IMR-90 (cell line): Measurements from ENCODE around the gene SNRPF. TPM values are rescaled to one million over a fixed set of nuclear protein-coding genes. Genes with fewer than 3 reads are reported as not detected.

Source experiments
- ATAC-seq: fragments of 200-7000 bp; cut with Tn5 transposase; 2 replicates; pipeline ENCODE4 v1.9.1; 2020; ENCODE audit warnings: low read depth, mild to moderate bottlenecking, moderate library complexity
- BruUV-seq: library from RNA; stranded (reverse); fragments of 400-500 nt; replicated peaks from 2 replicates; lab custom pipeline; 2021; lab: Mats Ljungman, UMichigan
- CTCF ChIA-PET: fragments of 300-600 bp; formaldehyde crosslinking; extraction: SDS; loops from one replicate; lab custom pipeline; 2021; ENCODE audit warnings: antibody characterized with exemption; lab: Yijun Ruan, JAX
- POLR2A ChIA-PET: fragments of 300-600 bp; sonication (Branson Sonifier 250); formaldehyde crosslinking; loops from one replicate; lab custom pipeline; 2022; ENCODE audit warnings: antibody characterized with exemption; ENCODE audit not compliant: unreplicated experiment; lab: Charles Lee
- DNase-seq: peaks from one replicate; pipeline ENCODE4 v3.0.0; 2013
- H2AFZ ChIP-seq: replicated peaks from 2 replicates; pipeline ENCODE3; 2013; ENCODE audit warnings: low read length, mild to moderate bottlenecking; ENCODE audit not compliant: poor library complexity
- H2AK5ac ChIP-seq: 2 replicates; pipeline ENCODE4 v1.6.1; 2013; ENCODE audit warnings: low read depth, low read length, inconsistent platforms
- H2AK9ac ChIP-seq: replicated peaks from 2 replicates; pipeline ENCODE3; 2013; ENCODE audit warnings: mild to moderate bottlenecking, low read depth, low read length, moderate library complexity; ENCODE audit not compliant: poor library complexity
- H2BK120ac ChIP-seq: 2 replicates; pipeline ENCODE4 v1.6.1; 2013; ENCODE audit warnings: low read depth, low read length, inconsistent platforms
- H2BK15ac ChIP-seq: 3 replicates; pipeline ENCODE4 v1.6.1; 2013; ENCODE audit warnings: low read depth, low read length, inconsistent platforms
- H2BK20ac ChIP-seq: 2 replicates; pipeline ENCODE4 v1.6.1; 2013; ENCODE audit warnings: low read depth, mild to moderate bottlenecking, inconsistent platforms, low read length, moderate library complexity
- H2BK5ac ChIP-seq: 2 replicates; pipeline ENCODE4 v1.6.1; 2013; ENCODE audit warnings: mild to moderate bottlenecking, low read depth, low read length, inconsistent platforms; ENCODE audit not compliant: poor library complexity, severe bottlenecking
- H3K14ac ChIP-seq: replicated peaks from 2 replicates; pipeline ENCODE4 v1.6.1; 2013; ENCODE audit warnings: low read depth, low read length, inconsistent platforms
- H3K18ac ChIP-seq: 2 replicates; pipeline ENCODE4 v1.6.1; 2013; ENCODE audit warnings: low read depth, low read length, control low read depth
- H3K23ac ChIP-seq: 2 replicates; pipeline ENCODE4 v1.6.1; 2013; ENCODE audit warnings: low read depth, low read length, inconsistent platforms
- H3K27ac ChIP-seq: 2 replicates; pipeline ENCODE4 v1.5.1; 2013; ENCODE audit warnings: mild to moderate bottlenecking, control low read depth, low read length; ENCODE audit not compliant: insufficient read depth
- H3K27me3 ChIP-seq: 2 replicates; pipeline ENCODE4 v1.6.1; 2013; ENCODE audit warnings: low read length; ENCODE audit not compliant: control insufficient read depth, insufficient read depth
- H3K36me3 ChIP-seq: 2 replicates; pipeline ENCODE4 v1.6.1; 2013; ENCODE audit warnings: low read length, mixed read lengths; ENCODE audit not compliant: control insufficient read depth, insufficient read depth
- H3K4ac ChIP-seq: 2 replicates; pipeline ENCODE4 v1.6.1; 2013; ENCODE audit warnings: low read depth, low read length, inconsistent platforms
- H3K4me1 ChIP-seq: 2 replicates; pipeline ENCODE4 v1.6.1; 2013; ENCODE audit warnings: low read length, mixed read lengths; ENCODE audit not compliant: control insufficient read depth, insufficient read depth
- H3K4me2 ChIP-seq: 2 replicates; pipeline ENCODE4 v1.6.1; 2013; ENCODE audit warnings: low read depth, mild to moderate bottlenecking, control low read depth, low read length, moderate library complexity
- H3K4me3 ChIP-seq: 2 replicates; pipeline ENCODE4 v1.5.1; 2013; ENCODE audit warnings: low read depth, mild to moderate bottlenecking, control low read depth, low read length, moderate library complexity; ENCODE audit not compliant: insufficient read depth
- H3K56ac ChIP-seq: 2 replicates; pipeline ENCODE4 v1.6.1; 2013; ENCODE audit warnings: low read length, inconsistent platforms; ENCODE audit not compliant: insufficient read depth; ENCODE audit errors: extremely low read depth
- H3K79me1 ChIP-seq, 2 experiments: 2 replicates each; pipeline ENCODE4 v1.6.1; 2013; ENCODE audit warnings: low read length in 2 of 2, inconsistent platforms in 1 of 2, low read depth in 1 of 2
- H3K9ac ChIP-seq: 2 replicates; pipeline ENCODE4 v1.6.1; 2013; ENCODE audit warnings: low read depth, low read length, control low read depth
- H3K9me1 ChIP-seq: 2 replicates; pipeline ENCODE4 v1.6.1; 2013; ENCODE audit warnings: low read length, inconsistent platforms; ENCODE audit not compliant: insufficient read depth
- H3K9me3 ChIP-seq: 2 replicates; pipeline ENCODE4 v1.6.1; 2013; ENCODE audit warnings: low read length; ENCODE audit not compliant: control insufficient read depth, insufficient read depth
- H4K20me1 ChIP-seq: 2 replicates; pipeline ENCODE4 v1.6.1; 2013; ENCODE audit warnings: low read length, inconsistent platforms; ENCODE audit not compliant: insufficient read depth
- H4K5ac ChIP-seq: 2 replicates; pipeline ENCODE4 v1.6.1; 2013; ENCODE audit warnings: mild to moderate bottlenecking, low read depth, low read length, control low read depth
- H4K8ac ChIP-seq, 2 experiments: 2 replicates each; pipeline ENCODE4 v1.6.1; 2013; ENCODE audit warnings: low read depth in 2 of 2, low read length in 2 of 2, control low read depth in 1 of 2, inconsistent platforms in 1 of 2
- H4K91ac ChIP-seq: 2 replicates; pipeline ENCODE4 v1.6.1; 2013; ENCODE audit warnings: low read depth, low read length, inconsistent platforms; ENCODE audit not compliant: insufficient read depth
- BHLHE40 ChIP-seq: fragments of 150-350 bp; IDR thresholded peaks from 2 replicates; pipeline ENCODE4 v1.6.1; 2016; ENCODE audit warnings: mild to moderate bottlenecking, low read depth, low read length
- CEBPB ChIP-seq: IDR thresholded peaks from 2 replicates; pipeline ENCODE4 v1.6.1; 2012; ENCODE audit warnings: low read depth, low read length, improper control_type of control experiment
- CHD1 ChIP-seq: IDR thresholded peaks from 2 replicates; pipeline ENCODE4 v1.6.1; 2012; ENCODE audit warnings: low read depth, low read length, improper control_type of control experiment
- FOS ChIP-seq: fragments of 150-350 bp; IDR thresholded peaks from 2 replicates; pipeline ENCODE4 v1.6.1; 2016; ENCODE audit warnings: low read depth, low read length
- MAFK ChIP-seq: IDR thresholded peaks from 2 replicates; pipeline ENCODE4 v1.6.1; 2012; ENCODE audit warnings: low read depth, low read length, improper control_type of control experiment
- MAZ ChIP-seq: IDR thresholded peaks from 2 replicates; pipeline ENCODE4 v1.6.1; 2012; ENCODE audit warnings: low read depth, mild to moderate bottlenecking, low read length, improper control_type of control experiment, moderate library complexity, borderline replicate concordance
- MXI1 ChIP-seq: IDR thresholded peaks from 2 replicates; pipeline ENCODE4 v1.6.1; 2012; ENCODE audit warnings: low read depth, mild to moderate bottlenecking, low read length, moderate library complexity, borderline replicate concordance
- NFE2L2 ChIP-seq: fragments of 150-350 bp; IDR thresholded peaks from 2 replicates; pipeline ENCODE4 v1.6.1; 2016; ENCODE audit warnings: low read depth, mild to moderate bottlenecking, low read length
- POLR2A ChIP-seq: IDR thresholded peaks from 2 replicates; pipeline ENCODE4 v1.6.1; 2012; ENCODE audit warnings: mild to moderate bottlenecking, low read depth, low read length
- RAD21 ChIP-seq: IDR thresholded peaks from 2 replicates; pipeline ENCODE4 v1.6.1; 2012; ENCODE audit warnings: low read length, improper control_type of control experiment
- RCOR1 ChIP-seq: IDR thresholded peaks from 2 replicates; pipeline ENCODE4 v1.6.1; 2012; ENCODE audit warnings: mild to moderate bottlenecking, low read length, improper control_type of control experiment; ENCODE audit not compliant: insufficient replicate concordance
- RFX5 ChIP-seq: IDR thresholded peaks from 2 replicates; pipeline ENCODE4 v1.8.0; 2012; ENCODE audit warnings: low read depth, mild to moderate bottlenecking, low read length, moderate library complexity
- SMC3 ChIP-seq: fragments of 150-350 bp; IDR thresholded peaks from 2 replicates; pipeline ENCODE4 v1.6.1; 2016; ENCODE audit warnings: low read depth, mild to moderate bottlenecking, antibody characterized with exemption, low read length, moderate library complexity
- WGBS, 2 experiments: methylation state at CpG; one replicate each; pipeline versions ENCODE4 v1.1.5 to v1.1.7; 2013; ENCODE audit warnings: missing lambda C conversion rate in 2 of 2; ENCODE audit not compliant: insufficient read length in 1 of 2; ENCODE audit errors: extremely low coverage in 2 of 2; 5-methylcytosine and 5-hydroxymethylcytosine counted together
- dilution Hi-C: fragments of 300-500 bp; cut with HindIII; formaldehyde crosslinking; loops from one replicate; pipeline ENCODE4 v1.14.3; 2018; ENCODE audit warnings: low sequenced_read_pairs; ENCODE audit not compliant: unreplicated experiment
- in situ Hi-C: fragments of 300-500 bp; cut with MboI; formaldehyde crosslinking; loops from 3 replicates; pipeline ENCODE4 v1.14.3; 2019; ENCODE audit warnings: low sequenced_read_pairs, inconsistent platforms, mixed read lengths
- intact Hi-C: fragments of 100-400 bp; cut with micrococcal nuclease; formaldehyde crosslinking; loops from 2 replicates; pipeline ENCODE4 v1.10.0; 2022
- polyA plus RNA-seq, 3 experiments: library from polyadenylated mRNA; depleted of rRNA; stranded (reverse); fragments of >200 nt; gene quantifications; 2 replicates each; pipeline ENCODE4 v1.2.3, GENCODE V29; 2012; ENCODE audit warnings: low replicate concordance in 1 of 3
- total RNA-seq: library from RNA; depleted of rRNA; stranded (reverse); fragments of >200 nt; gene quantifications from 2 replicates; pipeline ENCODE4 v1.2.3, GENCODE V29; 2012
- TF ChIP-seq, protein P1 (sequence below): conservative IDR thresholded peaks from 2 replicates; pipeline ENCODE4 v1.5.1; 2012; ENCODE audit warnings: mild to moderate bottlenecking, low read depth, low read length, improper control_type of control experiment
- TF ChIP-seq, protein P2 (sequence below): fragments of 150-350 bp; IDR thresholded peaks from 2 replicates; pipeline ENCODE4 v1.6.1; 2017; ENCODE audit warnings: mild to moderate bottlenecking, antibody characterized with exemption, low read length, low read depth
- TF ChIP-seq, protein P3 (sequence below): fragments of 150-350 bp; IDR thresholded peaks from 2 replicates; pipeline ENCODE4 v1.6.1; 2016; ENCODE audit warnings: low read depth, mild to moderate bottlenecking, low read length, moderate library complexity, borderline replicate concordance

Gene SNRPF
- total and polyA plus RNA-seq, 2 of the 4 experiments (the other 2 are of a cell fraction) = 5.0 to 27.9 TPM

DNA sequence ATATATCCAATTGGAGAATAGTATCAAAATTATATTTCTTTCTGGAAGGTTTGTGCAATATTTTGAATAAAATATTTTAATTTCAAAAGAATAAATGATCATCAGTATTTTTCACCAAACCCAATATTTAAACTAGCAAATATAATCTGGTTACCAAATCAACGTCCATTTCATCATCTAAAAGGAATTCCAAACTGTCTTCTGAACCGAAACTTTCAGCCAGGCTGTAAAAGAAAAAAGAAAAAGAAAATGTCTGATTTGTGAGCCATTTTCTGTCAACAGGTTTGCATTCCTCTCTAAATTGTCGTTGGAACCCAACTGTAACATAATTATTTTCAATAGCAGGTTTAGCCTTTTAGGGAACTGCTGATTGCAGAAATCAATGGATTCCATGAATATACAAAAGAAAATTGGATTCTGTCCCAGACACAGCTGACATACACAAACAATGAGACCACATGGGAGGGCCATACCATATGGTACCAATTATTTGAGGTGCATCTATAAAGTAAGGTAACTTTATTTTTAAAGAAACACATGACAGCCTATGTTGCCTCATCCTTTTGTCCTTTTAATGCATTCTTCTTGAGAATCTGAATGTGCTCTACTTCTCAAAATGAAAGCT, 22.7 kb downstream of the SNRPF start:
- H3K27ac ChIP-seq = no peak overlapping the region
- no peak overlapping the region for H2AK9ac ChIP-seq
- dilution Hi-C loops (no loop called here), in situ Hi-C loops (no loop called here), intact Hi-C loops (no loop called here)
- H2BK5ac ChIP-seq = no peak overlapping the region
- ChIA-PET POLR2A (no interaction called here), CTCF (no interaction called here)
- H3K9me1 ChIP-seq = no peaks in the 10 kb centered on the region
- H3K18ac ChIP-seq = no peak overlapping the region
- no peak overlapping the region for H4K5ac ChIP-seq
- WGBS, 2 experiments = no CpG with 5 or more reads among the region's 3 CpGs
- H3K4me3 ChIP-seq = no peak overlapping the region
- H3K4me1 ChIP-seq = no peaks in the 10 kb centered on the region
- no peak overlapping the region for H4K8ac ChIP-seq
- no peak overlapping the region for H2BK20ac ChIP-seq
- no peaks in the 10 kb centered on the region for H4K20me1 ChIP-seq
- ATAC-seq (peak; percentile 57), DNase-seq (peak; percentile 67)
- H3K9me3 ChIP-seq = no peaks in the 10 kb centered on the region
- H2BK15ac ChIP-seq = no peak overlapping the region
- no peak overlapping the region for H3K56ac ChIP-seq
- H3K4me2 ChIP-seq = peak overlapping the region; percentile 62; the same call in 1 of the 2 replicates
- H3K14ac ChIP-seq = no peak overlapping the region
- no peak overlapping the region for H2AK5ac ChIP-seq
- H3K4ac ChIP-seq = no peak overlapping the region
- H2BK120ac ChIP-seq = no peak overlapping the region
- BruUV-seq = no TSS peak
- H3K23ac ChIP-seq = no peak overlapping the region
- H4K91ac ChIP-seq = no peak overlapping the region
- TF ChIP-seq POLR2A (no peak), CHD1 (no peak), RCOR1 (no peak), CEBPB (no peak), MAFK (no peak), RFX5 (no peak), SMC3 (no peak), NFE2L2 (no peak), MAZ (no peak), RAD21 (no peak), BHLHE40 (no peak), MXI1 (no peak), FOS (no peak)
- TF ChIP-seq, protein P1, sequence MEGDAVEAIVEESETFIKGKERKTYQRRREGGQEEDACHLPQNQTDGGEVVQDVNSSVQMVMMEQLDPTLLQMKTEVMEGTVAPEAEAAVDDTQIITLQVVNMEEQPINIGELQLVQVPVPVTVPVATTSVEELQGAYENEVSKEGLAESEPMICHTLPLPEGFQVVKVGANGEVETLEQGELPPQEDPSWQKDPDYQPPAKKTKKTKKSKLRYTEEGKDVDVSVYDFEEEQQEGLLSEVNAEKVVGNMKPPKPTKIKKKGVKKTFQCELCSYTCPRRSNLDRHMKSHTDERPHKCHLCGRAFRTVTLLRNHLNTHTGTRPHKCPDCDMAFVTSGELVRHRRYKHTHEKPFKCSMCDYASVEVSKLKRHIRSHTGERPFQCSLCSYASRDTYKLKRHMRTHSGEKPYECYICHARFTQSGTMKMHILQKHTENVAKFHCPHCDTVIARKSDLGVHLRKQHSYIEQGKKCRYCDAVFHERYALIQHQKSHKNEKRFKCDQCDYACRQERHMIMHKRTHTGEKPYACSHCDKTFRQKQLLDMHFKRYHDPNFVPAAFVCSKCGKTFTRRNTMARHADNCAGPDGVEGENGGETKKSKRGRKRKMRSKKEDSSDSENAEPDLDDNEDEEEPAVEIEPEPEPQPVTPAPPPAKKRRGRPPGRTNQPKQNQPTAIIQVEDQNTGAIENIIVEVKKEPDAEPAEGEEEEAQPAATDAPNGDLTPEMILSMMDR = no peak
- TF ChIP-seq, protein P2, sequence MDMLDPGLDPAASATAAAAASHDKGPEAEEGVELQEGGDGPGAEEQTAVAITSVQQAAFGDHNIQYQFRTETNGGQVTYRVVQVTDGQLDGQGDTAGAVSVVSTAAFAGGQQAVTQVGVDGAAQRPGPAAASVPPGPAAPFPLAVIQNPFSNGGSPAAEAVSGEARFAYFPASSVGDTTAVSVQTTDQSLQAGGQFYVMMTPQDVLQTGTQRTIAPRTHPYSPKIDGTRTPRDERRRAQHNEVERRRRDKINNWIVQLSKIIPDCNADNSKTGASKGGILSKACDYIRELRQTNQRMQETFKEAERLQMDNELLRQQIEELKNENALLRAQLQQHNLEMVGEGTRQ = no peak
- TF ChIP-seq, protein P3, sequence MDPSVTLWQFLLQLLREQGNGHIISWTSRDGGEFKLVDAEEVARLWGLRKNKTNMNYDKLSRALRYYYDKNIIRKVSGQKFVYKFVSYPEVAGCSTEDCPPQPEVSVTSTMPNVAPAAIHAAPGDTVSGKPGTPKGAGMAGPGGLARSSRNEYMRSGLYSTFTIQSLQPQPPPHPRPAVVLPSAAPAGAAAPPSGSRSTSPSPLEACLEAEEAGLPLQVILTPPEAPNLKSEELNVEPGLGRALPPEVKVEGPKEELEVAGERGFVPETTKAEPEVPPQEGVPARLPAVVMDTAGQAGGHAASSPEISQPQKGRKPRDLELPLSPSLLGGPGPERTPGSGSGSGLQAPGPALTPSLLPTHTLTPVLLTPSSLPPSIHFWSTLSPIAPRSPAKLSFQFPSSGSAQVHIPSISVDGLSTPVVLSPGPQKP = no peak
- H3K27me3 ChIP-seq = no peaks in the 10 kb centered on the region
- no peaks in the 10 kb centered on the region for H3K36me3 ChIP-seq
- H3K9ac ChIP-seq = no peak overlapping the region
- no peak overlapping the region for H2AFZ ChIP-seq
- H3K79me1 ChIP-seq = no peaks in the 10 kb centered on the region
